ENCODE results near the gene GJA3. TPM values are rescaled to one million over a fixed set of nuclear protein-coding genes. Genes with fewer than 3 reads are reported as not detected.

The GJA3 gene
- total RNA-seq, 4 donors from 2014 or later, result 0.14 TPM; not detected in 3

- Histone ChIP-seq H3K4me3 (peak overlapping the region; percentile 24 to 78 (median 65)), H3K4me1 (peaks cover 10 to 34% (median 27%) of the 10 kb centered on the region in 4 donors), H3K27me3 (peaks cover 48% of the 10 kb centered on the region), H3K9me3 (no peaks in the 10 kb centered on the region), H3K27ac (peak overlapping the region; percentile 82 to 88 (median 84)), H3K36me3 (no peaks in the 10 kb centered on the region)
- 20 to 34% methylated on average over 1 to 23 of the region's 24 CpGs for WGBS, 2 donors (ENCODE audit: low coverage in 1 of 2)
- DNase-seq, result peak; percentile 76
- in situ Hi-C loops (cut with MboI; ENCODE audit: low pct_ligation_motif_present in 1 of 4, low pct_unique_long_range_greater_than_20kb in 1 of 4, low sequenced_read_pairs in 3 of 4) (loop anchor here in 3 of 4 donors (10.0 to 25.0 kb wide), 5 partner anchors 293 to 746 kb away; partner anchors contain the start of gene XPO4 (in 1 of the 3)), intact Hi-C loops (cut with DNase I; ENCODE audit: low total_unique reads) (no loop called here)
- TF ChIP-seq POLR2AphosphoS5 (IDR thresholded peaks at IDR 0.05) (no peak), POLR2A (IDR thresholded peaks at IDR 0.05) (no peak), CTCF (IDR thresholded peaks at IDR 0.05) (peak in 2 of 5 experiments; percentile 19 to 26), EP300 (IDR thresholded peaks at IDR 0.05; ENCODE audit: low read depth) (no peak)
These were observed 30.7 kb upstream of the GJA3 start for GRCh38 chr13:20191311-20192157.

- Histone ChIP-seq H3K27me3 (peaks cover 40% of the 10 kb centered on the region), H3K4me3 (peak overlapping the region in 2 of 4 donors; percentile 72 to 78), H3K36me3 (no peaks in the 10 kb centered on the region), H3K9me3 (no peaks in the 10 kb centered on the region), H3K27ac (peak overlapping the region; percentile 82 to 88 (median 84)), H3K4me1 (peaks cover 10 to 34% (median 27%) of the 10 kb centered on the region in 4 donors)
- intact Hi-C loops (cut with DNase I; ENCODE audit: low total_unique reads) (no loop called here), in situ Hi-C loops (cut with MboI; ENCODE audit: low pct_ligation_motif_present in 1 of 4, low pct_unique_long_range_greater_than_20kb in 1 of 4, low sequenced_read_pairs in 3 of 4) (loop anchor here in 3 of 4 donors (10.0 to 25.0 kb wide), 5 partner anchors 294 to 747 kb away; partner anchors contain the start of gene XPO4 (in 1 of the 3))
- no peak for TF ChIP-seq POLR2AphosphoS5 (IDR thresholded peaks at IDR 0.05)
- no peak for TF ChIP-seq EP300 (IDR thresholded peaks at IDR 0.05; ENCODE audit: low read depth)
- TF ChIP-seq POLR2A (IDR thresholded peaks at IDR 0.05), result no peak
- TF ChIP-seq CTCF (IDR thresholded peaks at IDR 0.05), result no peak
- WGBS, 2 donors (ENCODE audit: low coverage in 1 of 2), result 49 to 68% methylated on average over 6 to 16 of the region's 16 CpGs
- no peak for DNase-seq
These were observed 29.8 kb upstream of the GJA3 start for GRCh38 chr13:20190481-20191310.

GRCh38 chr13:20190076-20190475 lies 29.2 kb upstream of the GJA3 start:
- Histone ChIP-seq H3K9me3 (no peaks in the 10 kb centered on the region), H3K27ac (peak overlapping the region in 1 of 4 donors; percentile 35), H3K4me3 (no peak overlapping the region), H3K27me3 (peaks cover 33% of the 10 kb centered on the region), H3K4me1 (peaks cover 10 to 34% (median 27%) of the 10 kb centered on the region in 4 donors), H3K36me3 (no peaks in the 10 kb centered on the region)
- no peak for DNase-seq
- TF ChIP-seq POLR2A (IDR thresholded peaks at IDR 0.05) (no peak), EP300 (IDR thresholded peaks at IDR 0.05; ENCODE audit: low read depth) (no peak), CTCF (IDR thresholded peaks at IDR 0.05) (no peak), POLR2AphosphoS5 (IDR thresholded peaks at IDR 0.05) (no peak)
- WGBS, 2 donors (ENCODE audit: low coverage in 1 of 2), result 17 to 44% methylated on average over 1 to 5 of the region's 5 CpGs
- intact Hi-C loops (cut with DNase I; ENCODE audit: low total_unique reads), result no loop called here
- in situ Hi-C loops (cut with MboI; ENCODE audit: low pct_ligation_motif_present in 1 of 4, low pct_unique_long_range_greater_than_20kb in 1 of 4, low sequenced_read_pairs in 3 of 4), result loop anchor here in 3 of 4 donors (10.0 to 25.0 kb wide), 5 partner anchors 295 to 747 kb away; partner anchors contain the start of gene XPO4 (in 1 of the 3)

Data from transverse colon (tissue), 4 donors.